ENCODE results near the gene DENND1A.

- no peak for TF ChIP-seq SMARCC2 (IDR thresholded peaks at IDR 0.05)
- TF ChIP-seq POGZ (CRISPR knock-in tag; IDR thresholded peaks at IDR 0.05) = no peak
- TF ChIP-seq ZNF24 (IDR thresholded peaks at IDR 0.05) = no peak
- TF ChIP-seq TCF7L2 (IDR thresholded peaks at IDR 0.05; ENCODE audit: low read depth, low read length) = no peak
- no peak for TF ChIP-seq NFE2L2 (IDR thresholded peaks at IDR 0.05; ENCODE audit: low read length)
- TF ChIP-seq CTCF (CRISPR knock-in tag; IDR thresholded peaks at IDR 0.05) = no peak
- no peak for TF ChIP-seq U2AF1 (optimal IDR thresholded peaks at IDR 0.05; ENCODE audit: low read depth, low read length)
Observed at GRCh38 chr9:123929870-123930831, at the start of gene DENND1A.
